T-helper 2 cell treated with Interferon-gamma antibody and Interleukin-4, amounts not matched to agents 5 μg/mL and 100 μg/mL, for 36 hours (primary cell): Measurements from ENCODE around the gene ELFN1.

Experiments
- DNase-seq: peaks from one replicate; pipeline ENCODE4 v3.0.0; 2021; ENCODE audit warnings: low spot score
- H3K27ac Mint-ChIP-seq: one replicate; pipeline ENCODE4 v1.8.0; 2021; ENCODE audit warnings: mild to moderate bottlenecking, mixed read lengths
- H3K27me3 Mint-ChIP-seq: one replicate; pipeline ENCODE4 v1.8.0; 2021; ENCODE audit warnings: low read depth, mixed read lengths
- H3K36me3 Mint-ChIP-seq: one replicate; pipeline ENCODE4 v1.8.0; 2021; ENCODE audit warnings: low read depth, mixed read lengths
- H3K4me1 Mint-ChIP-seq: one replicate; pipeline ENCODE4 v1.8.0; 2021; ENCODE audit warnings: low read depth, mixed read lengths
- H3K4me3 Mint-ChIP-seq: one replicate; pipeline ENCODE4 v1.8.0; 2022; ENCODE audit warnings: mild to moderate bottlenecking, moderate library complexity, mixed read lengths
- H3K9me3 Mint-ChIP-seq: one replicate; pipeline ENCODE4 v1.8.0; 2021; ENCODE audit warnings: mixed read lengths

Gene ELFN1

GRCh38 chr7:1679966-1680730 is 10.1 kb downstream of the ELFN1 start:
- Mint-ChIP-seq H3K4me3 (no peak overlapping the region), H3K27me3 (peaks cover 14% of the 10 kb centered on the region), H3K36me3 (no peaks in the 10 kb centered on the region), H3K27ac (no peak overlapping the region), H3K9me3 (peaks cover 17% of the 10 kb centered on the region), H3K4me1 (no peaks in the 10 kb centered on the region)
- no peak for DNase-seq

GRCh38 chr7:1681581-1681980 is 11.5 kb downstream of the ELFN1 start:
- H3K9me3 Mint-ChIP-seq = peaks cover 20% of the 10 kb centered on the region
- peaks cover 16% of the 10 kb centered on the region for H3K27me3 Mint-ChIP-seq
- H3K4me1 Mint-ChIP-seq = no peaks in the 10 kb centered on the region

GRCh38 chr7:1685000-1685624 is 15.0 kb downstream of the ELFN1 start:
- H3K4me3 Mint-ChIP-seq = no peak overlapping the region
- H3K9me3 Mint-ChIP-seq = peaks cover 20% of the 10 kb centered on the region
- no peak for DNase-seq
- no peak overlapping the region for H3K27ac Mint-ChIP-seq
- peaks cover 21% of the 10 kb centered on the region for H3K27me3 Mint-ChIP-seq
- H3K36me3 Mint-ChIP-seq = no peaks in the 10 kb centered on the region
- H3K4me1 Mint-ChIP-seq = no peaks in the 10 kb centered on the region

More at GRCh38 chr7:1681581-1681980, 11.5 kb downstream of the ELFN1 start:
- H3K4me3 Mint-ChIP-seq = no peak overlapping the region
- H3K27ac Mint-ChIP-seq = no peak overlapping the region
- no peak for DNase-seq
- H3K36me3 Mint-ChIP-seq = no peaks in the 10 kb centered on the region

- H3K9me3 Mint-ChIP-seq = peaks cover 10% of the 10 kb centered on the region
- no peak for DNase-seq
- no peak overlapping the region for H3K27ac Mint-ChIP-seq
- H3K27me3 Mint-ChIP-seq = peaks cover 9% of the 10 kb centered on the region
- no peaks in the 10 kb centered on the region for H3K4me1 Mint-ChIP-seq
- no peaks in the 10 kb centered on the region for H3K36me3 Mint-ChIP-seq
- no peak overlapping the region for H3K4me3 Mint-ChIP-seq
Observed at GRCh38 chr7:1688542-1688941, 18.5 kb downstream of the ELFN1 start.

- Mint-ChIP-seq H3K36me3 (no peaks in the 10 kb centered on the region), H3K27ac (no peak overlapping the region), H3K4me3 (no peak overlapping the region), H3K9me3 (peaks cover 8% of the 10 kb centered on the region), H3K27me3 (peaks cover 9% of the 10 kb centered on the region), H3K4me1 (no peaks in the 10 kb centered on the region)
- no peak for DNase-seq
Observed at GRCh38 chr7:1689311-1689710, 19.2 kb downstream of the ELFN1 start.

GRCh38 chr7:1690359-1690958 is 20.4 kb downstream of the ELFN1 start:
- Mint-ChIP-seq H3K4me3 (no peak overlapping the region), H3K27me3 (peaks cover 5% of the 10 kb centered on the region), H3K36me3 (no peaks in the 10 kb centered on the region), H3K9me3 (no peaks in the 10 kb centered on the region), H3K27ac (no peak overlapping the region), H3K4me1 (no peaks in the 10 kb centered on the region)
- DNase-seq = no peak

- Mint-ChIP-seq H3K36me3 (no peaks in the 10 kb centered on the region), H3K4me1 (no peaks in the 10 kb centered on the region), H3K27ac (no peak overlapping the region), H3K27me3 (peaks cover 5% of the 10 kb centered on the region), H3K9me3 (no peaks in the 10 kb centered on the region), H3K4me3 (no peak overlapping the region)
- no peak for DNase-seq
Observed at GRCh38 chr7:1691096-1691495, 21.0 kb downstream of the ELFN1 start.

GRCh38 chr7:1691601-1692514 is 21.8 kb downstream of the ELFN1 start:
- H3K36me3 Mint-ChIP-seq = no peaks in the 10 kb centered on the region
- no peak overlapping the region for H3K4me3 Mint-ChIP-seq
- H3K27ac Mint-ChIP-seq = no peak overlapping the region
- H3K9me3 Mint-ChIP-seq = no peaks in the 10 kb centered on the region
- no peak for DNase-seq
- peaks cover 5% of the 10 kb centered on the region for H3K27me3 Mint-ChIP-seq
- no peaks in the 10 kb centered on the region for H3K4me1 Mint-ChIP-seq

GRCh38 chr7:1692515-1693418 is 22.7 kb downstream of the ELFN1 start:
- DNase-seq = no peak
- Mint-ChIP-seq H3K4me3 (no peak overlapping the region), H3K27ac (no peak overlapping the region), H3K9me3 (no peaks in the 10 kb centered on the region), H3K4me1 (no peaks in the 10 kb centered on the region), H3K27me3 (peaks cover 5% of the 10 kb centered on the region), H3K36me3 (no peaks in the 10 kb centered on the region)

- H3K27me3 Mint-ChIP-seq = peaks cover 5% of the 10 kb centered on the region
- H3K4me3 Mint-ChIP-seq = no peak overlapping the region
- H3K36me3 Mint-ChIP-seq = no peaks in the 10 kb centered on the region
- H3K4me1 Mint-ChIP-seq = no peaks in the 10 kb centered on the region
- H3K9me3 Mint-ChIP-seq = no peaks in the 10 kb centered on the region
- DNase-seq = no peak
- H3K27ac Mint-ChIP-seq = no peak overlapping the region
Observed at GRCh38 chr7:1693419-1693990, 23.4 kb downstream of the ELFN1 start.

GRCh38 chr7:1693991-1694524 is 24.0 kb downstream of the ELFN1 start:
- Mint-ChIP-seq H3K4me3 (no peak overlapping the region), H3K9me3 (no peaks in the 10 kb centered on the region), H3K4me1 (no peaks in the 10 kb centered on the region), H3K27me3 (peaks cover under 1% of the 10 kb centered on the region), H3K27ac (no peak overlapping the region), H3K36me3 (no peaks in the 10 kb centered on the region)
- DNase-seq = no peak

- no peak overlapping the region for H3K4me3 Mint-ChIP-seq
- no peaks in the 10 kb centered on the region for H3K27me3 Mint-ChIP-seq
- no peak overlapping the region for H3K27ac Mint-ChIP-seq
- H3K36me3 Mint-ChIP-seq = no peaks in the 10 kb centered on the region
- H3K9me3 Mint-ChIP-seq = no peaks in the 10 kb centered on the region
- no peak for DNase-seq
- H3K4me1 Mint-ChIP-seq = no peaks in the 10 kb centered on the region
Observed at GRCh38 chr7:1694611-1695511, 24.8 kb downstream of the ELFN1 start.
